C4-2B (cell line): ENCODE measurements around the gene ZNRF1.
A peak's percentile ranks its signal among the peaks of the same experiment; 100 is the strongest.
"Not testable (repeated sequence)": the region's sequence is repeated elsewhere in the genome, so short reads cannot be mapped to it uniquely, and the experiment has no call there.

ENCODE experiments used
- H3K27ac ChIP-seq: fragments of 450-650 bp; 2 replicates; pipeline ENCODE4 v1.5.1; 2017
- CTCF ChIP-seq: fragments of 450-650 bp; conservative IDR thresholded peaks from 2 replicates; pipeline ENCODE4 v1.5.1; 2017; ENCODE audit warnings: mild to moderate bottlenecking
- ZFX ChIP-seq: fragments of 450-650 bp; IDR thresholded peaks from 2 replicates; pipeline ENCODE4 v1.6.1; 2017

Gene ZNRF1

GRCh38 chr16:75012380-75013081 is 13.7 kb downstream of the ZNRF1 start:
- TF ChIP-seq ZFX, result no peak
- TF ChIP-seq CTCF, result no peak
- H3K27ac ChIP-seq, result no peak overlapping the region

GRCh38 chr16:75013123-75013522 is 14.3 kb downstream of the ZNRF1 start:
- H3K27ac ChIP-seq, result not testable (repeated sequence)

- no peak for TF ChIP-seq ZFX
- no peak for TF ChIP-seq CTCF
- no peak overlapping the region for H3K27ac ChIP-seq
These were observed 15.5 kb downstream of the ZNRF1 start for GRCh38 chr16:75014318-75014717.

DNA sequence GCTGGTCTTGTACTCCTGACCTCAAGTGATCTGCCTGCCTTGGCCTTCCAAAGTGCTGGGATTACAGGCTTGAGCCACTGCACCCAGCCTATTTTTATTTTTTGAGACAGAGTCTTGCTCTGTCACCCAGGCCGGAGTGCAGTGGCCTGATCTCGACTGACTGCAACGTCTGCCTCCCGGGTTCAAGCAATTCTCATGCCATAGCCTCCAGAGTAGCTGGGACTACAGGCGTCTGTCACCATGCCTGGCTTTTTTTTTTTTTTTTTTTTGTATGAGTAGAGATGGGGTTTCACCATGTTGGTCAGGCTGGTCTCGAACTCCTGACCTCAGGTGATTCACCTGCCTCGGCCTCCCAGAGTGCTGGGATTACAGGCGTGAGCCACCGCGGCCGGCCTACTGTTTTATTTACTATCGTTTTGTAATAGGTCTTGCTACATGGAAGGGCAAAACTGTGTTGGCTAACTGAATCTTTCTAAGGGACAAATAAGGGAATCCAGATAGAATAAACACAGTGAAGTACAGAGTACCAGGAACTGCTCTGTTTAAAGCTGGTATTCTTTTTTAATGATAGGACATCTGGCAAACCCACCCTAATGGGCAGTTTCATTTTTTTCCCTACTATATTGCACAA is 17.7 kb downstream of the ZNRF1 start:
- peak overlapping the region; percentile 2; the same call in 1 of the 2 replicates for H3K27ac ChIP-seq

DNA sequence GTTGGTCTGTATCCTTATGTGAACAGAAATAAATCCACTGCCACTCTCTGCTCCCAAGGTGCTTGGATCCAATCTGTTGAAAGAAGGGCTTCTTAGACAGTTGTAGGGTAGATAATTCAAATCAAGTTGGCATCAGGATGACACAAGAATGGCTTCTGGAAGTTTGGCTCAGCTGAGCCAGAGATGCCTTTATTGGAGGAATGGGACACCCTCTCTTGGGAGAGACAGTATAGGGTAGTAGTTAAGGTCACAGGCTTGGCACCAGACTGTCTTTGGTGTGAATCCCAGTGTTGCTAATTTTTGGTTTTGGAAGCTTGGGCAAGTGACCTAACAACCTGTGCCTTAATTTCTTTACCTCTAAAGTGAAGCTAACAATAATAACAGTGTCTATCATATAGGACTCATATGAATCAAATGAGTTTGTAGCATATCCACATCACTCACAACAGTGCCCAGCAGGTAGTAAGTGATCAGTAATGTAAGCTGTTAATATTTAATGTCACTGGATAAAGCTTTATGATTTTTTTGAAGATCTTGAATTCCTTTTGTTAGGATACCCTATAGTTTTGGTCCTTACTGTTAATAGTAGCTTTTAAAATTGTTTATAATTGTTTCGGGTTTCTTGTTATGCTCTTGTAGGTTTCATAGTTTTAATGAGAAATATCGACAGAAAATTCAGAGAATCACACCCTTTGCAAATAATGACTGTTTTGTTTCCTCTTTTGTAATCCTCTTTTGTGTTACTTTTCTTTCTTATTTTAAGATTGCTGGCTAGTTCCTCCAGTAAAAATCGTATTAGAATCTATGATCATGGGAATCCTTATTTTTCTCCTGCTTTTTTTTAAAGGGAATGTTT is 19.1 kb downstream of the ZNRF1 start:
- no peak overlapping the region for H3K27ac ChIP-seq
- TF ChIP-seq CTCF, result no peak
- no peak for TF ChIP-seq ZFX

DNA sequence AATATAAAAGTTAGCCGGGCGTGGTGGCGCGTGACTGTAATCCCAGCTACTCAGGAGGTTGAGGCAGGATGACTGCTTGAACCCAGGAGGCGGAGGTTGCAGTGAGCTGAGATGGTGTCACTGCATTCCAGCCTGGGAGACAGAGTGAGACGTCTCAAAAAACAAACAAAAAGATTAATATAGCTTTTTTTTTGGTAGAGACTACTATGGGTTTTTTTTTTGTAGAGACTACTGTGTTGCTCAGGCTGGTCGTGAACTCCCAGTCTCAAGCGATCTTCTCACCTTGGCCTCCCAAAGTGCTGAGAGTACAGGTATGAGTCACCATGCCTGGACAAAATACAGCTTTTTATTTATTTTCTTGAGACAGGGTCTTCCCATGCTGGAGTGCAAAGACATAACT is 20.2 kb downstream of the ZNRF1 start:
- H3K27ac ChIP-seq, result no peak overlapping the region
- TF ChIP-seq CTCF (no peak), ZFX (no peak)

DNA sequence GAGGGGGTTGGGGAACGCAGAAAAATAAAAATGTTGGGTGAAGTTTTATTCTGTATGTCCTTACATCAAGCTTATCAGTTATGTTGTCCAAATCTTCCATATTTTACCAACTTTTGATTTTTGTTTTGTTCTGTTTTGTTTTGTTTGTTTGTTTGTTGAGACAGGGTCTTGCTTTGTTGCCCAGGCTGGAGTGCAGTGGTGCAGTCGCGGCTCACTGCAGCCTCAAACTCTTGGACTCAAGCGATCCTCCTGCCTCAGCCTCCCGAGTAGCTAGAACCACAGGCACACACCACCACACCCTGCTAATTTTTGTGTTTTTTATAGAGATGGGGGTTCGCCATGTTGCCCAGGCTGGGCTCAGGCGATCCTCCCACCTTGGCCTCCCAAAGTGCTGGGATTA is 20.8 kb downstream of the ZNRF1 start:
- no peak overlapping the region for H3K27ac ChIP-seq
- TF ChIP-seq CTCF, result no peak
- TF ChIP-seq ZFX, result no peak

GRCh38 chr16:75021410-75021809 is 22.6 kb downstream of the ZNRF1 start:
- no peak overlapping the region for H3K27ac ChIP-seq

More at GRCh38 chr16:75021410-75021809, 22.6 kb downstream of the ZNRF1 start:
- TF ChIP-seq CTCF (no peak), ZFX (no peak)
